H1 (cell line): ENCODE results near the gene EIF2A. TPM values are rescaled to one million over a fixed set of nuclear protein-coding genes. Genes with fewer than 3 reads are reported as not detected.

Experiments used
- CTCF ChIA-PET: fragments of 300-600 bp; sonication (Branson Sonifier 250); formaldehyde crosslinking; loops from one replicate; lab custom pipeline; 2021; ENCODE audit not compliant: partially characterized antibody; lab: Charles Lee
- POLR2A ChIA-PET: fragments of 300-600 bp; sonication (Branson Sonifier 250); formaldehyde crosslinking; loops from one replicate; lab custom pipeline; 2021; ENCODE audit warnings: inconsistent platforms; ENCODE audit not compliant: partially characterized antibody; lab: Charles Lee
- DNase-seq, 2 experiments: peaks; one replicate each; pipeline versions ENCODE4 v3.0.0 to v3.0.0-alpha.2; 2010 to 2022; ENCODE audit warnings: low spot score in 2 of 2, low read depth in 1 of 2, mixed read lengths in 1 of 2
- FAIRE-seq: peaks from 2 replicates; lab custom pipeline; 2011; peaks lifted over from hg19 to GRCh38; lab: Jason Lieb, UNC
- H2AFZ ChIP-seq: 2 replicates; pipeline ENCODE4 v1.8.1; 2012; ENCODE audit warnings: low read length, inconsistent platforms
- H2AK5ac ChIP-seq: 2 replicates; pipeline ENCODE4 v1.6.1; 2013; ENCODE audit warnings: low read depth, low read length
- H2BK120ac ChIP-seq: replicated peaks from 2 replicates; pipeline ENCODE3; 2013; ENCODE audit warnings: low read depth, low read length, inconsistent platforms
- H2BK12ac ChIP-seq: 2 replicates; pipeline ENCODE4 v1.6.1; 2013; ENCODE audit warnings: low read depth, low read length
- H2BK15ac ChIP-seq: 2 replicates; pipeline ENCODE4 v1.6.1; 2013; ENCODE audit warnings: low read length
- H2BK20ac ChIP-seq: 2 replicates; pipeline ENCODE4 v1.6.1; 2013; ENCODE audit warnings: low read length
- H2BK5ac ChIP-seq: 2 replicates; pipeline ENCODE4 v1.6.1; 2013; ENCODE audit warnings: low read depth, low read length
- H3K14ac ChIP-seq: 2 replicates; pipeline ENCODE4 v1.6.1; 2013; ENCODE audit warnings: inconsistent platforms; ENCODE audit not compliant: insufficient read length
- H3K18ac ChIP-seq: 2 replicates; pipeline ENCODE4 v1.6.1; 2013; ENCODE audit warnings: low read length; ENCODE audit errors: extremely low read depth
- H3K23ac ChIP-seq: 2 replicates; pipeline ENCODE4 v1.6.1; 2013; ENCODE audit warnings: inconsistent platforms; ENCODE audit not compliant: insufficient read length
- H3K23me2 ChIP-seq: 2 replicates; pipeline ENCODE4 v1.6.1; 2013; ENCODE audit warnings: low read depth, low read length
- H3K27ac ChIP-seq: 2 replicates; pipeline ENCODE4 v1.6.1; 2011; ENCODE audit warnings: low read depth, low read length, inconsistent platforms
- H3K27me3 ChIP-seq, 4 experiments: replicated peaks in 1 of 4; 1 replicate in 1 of 4; 2 replicates in 3 of 4; pipeline versions ENCODE4 v1.6.1 to v1.8.1; 2011 to 2013; ENCODE audit warnings: low read length in 3 of 4, mild to moderate bottlenecking in 3 of 4, inconsistent platforms in 2 of 4, mixed read lengths in 2 of 4, moderate library complexity in 1 of 4; ENCODE audit not compliant: control insufficient read depth in 3 of 4, insufficient read depth in 3 of 4; ENCODE audit errors: extremely low read depth in 1 of 4
- H3K36me3 ChIP-seq, 4 experiments: 2 replicates each; pipeline versions ENCODE4 v1.6.1 to v1.8.1; 2011 to 2013; ENCODE audit warnings: mild to moderate bottlenecking in 4 of 4, low read length in 3 of 4, moderate library complexity in 2 of 4, control low read depth in 1 of 4, inconsistent platforms in 1 of 4; ENCODE audit not compliant: insufficient read depth in 4 of 4, control insufficient read depth in 2 of 4
- H3K4ac ChIP-seq: replicated peaks from 2 replicates; pipeline ENCODE3; 2013; ENCODE audit warnings: low read length, low read depth, mixed read lengths, inconsistent platforms; ENCODE audit not compliant: insufficient read length
- H3K4me1 ChIP-seq, 4 experiments: replicated peaks in 1 of 4; 1 replicate in 1 of 4; 2 replicates in 3 of 4; pipeline versions ENCODE4 v1.6.1 to v1.8.1; 2011 to 2013; ENCODE audit warnings: low read length in 3 of 4, inconsistent platforms in 2 of 4, mixed read lengths in 1 of 4; ENCODE audit not compliant: insufficient read depth in 4 of 4, control insufficient read depth in 3 of 4
- H3K4me2 ChIP-seq, 2 experiments: 2 replicates each; pipeline versions ENCODE4 v1.6.1 to v1.8.1; 2011 to 2013; ENCODE audit warnings: low read depth in 2 of 2, low read length in 2 of 2, control low read depth in 1 of 2, inconsistent platforms in 1 of 2, mild to moderate bottlenecking in 1 of 2; ENCODE audit not compliant: insufficient read depth in 1 of 2
- H3K4me3 ChIP-seq, 4 experiments: fragments of 200-600, 300-600 bp in 1 of 4; sonication (generic), shearing (Covaris generic), sonication (Bioruptor Twin) in 1 of 4; 2 replicates each; pipeline versions ENCODE4 v1.5.1 to v1.8.1; 2011 to 2016; ENCODE audit warnings: low read length in 4 of 4, low read depth in 3 of 4, control low read depth in 2 of 4, inconsistent platforms in 2 of 4, mild to moderate bottlenecking in 2 of 4, mixed read lengths in 1 of 4, moderate library complexity in 1 of 4; ENCODE audit not compliant: insufficient read depth in 2 of 4; ENCODE audit errors: extremely low read depth in 1 of 4
- H3K56ac ChIP-seq: replicated peaks from 2 replicates; pipeline ENCODE3; 2013; ENCODE audit warnings: low read depth, mild to moderate bottlenecking, mixed read lengths, low read length, inconsistent platforms; ENCODE audit not compliant: insufficient read length
- H3K79me1 ChIP-seq: 2 replicates; pipeline ENCODE4 v1.6.1; 2013; ENCODE audit warnings: low read depth, low read length, control low read depth
- H3K79me2 ChIP-seq, 2 experiments: 2 replicates each; pipeline versions ENCODE4 v1.6.1 to v1.8.1; 2012 to 2013; ENCODE audit warnings: low read length in 2 of 2, mild to moderate bottlenecking in 2 of 2, inconsistent platforms in 1 of 2; ENCODE audit not compliant: insufficient read depth in 2 of 2, control insufficient read depth in 1 of 2
- H3K9ac ChIP-seq, 4 experiments: replicated peaks in 1 of 4; 1 replicate in 1 of 4; 2 replicates in 3 of 4; pipeline versions ENCODE4 v1.6.1 to v1.8.1; 2011 to 2013; ENCODE audit warnings: low read depth in 3 of 4, low read length in 3 of 4, control low read depth in 2 of 4, mild to moderate bottlenecking in 2 of 4, moderate library complexity in 2 of 4, inconsistent platforms in 1 of 4; ENCODE audit errors: extremely low read depth in 1 of 4
- H3K9me3 ChIP-seq, 2 experiments: 2 replicates each; pipeline versions ENCODE4 v1.6.1 to v1.8.1; 2012 to 2013; ENCODE audit warnings: mild to moderate bottlenecking in 2 of 2, moderate library complexity in 2 of 2, control low read depth in 1 of 2, inconsistent platforms in 1 of 2, low read depth in 1 of 2, low read length in 1 of 2, mixed read lengths in 1 of 2; ENCODE audit not compliant: insufficient read depth in 2 of 2
- H4K20me1 ChIP-seq, 2 experiments: replicated peaks in 1 of 2; 2 replicates each; pipeline versions ENCODE3 to v1.8.1; 2011 to 2013; ENCODE audit warnings: inconsistent platforms in 2 of 2, low read length in 2 of 2, mild to moderate bottlenecking in 1 of 2; ENCODE audit not compliant: insufficient read depth in 2 of 2, control insufficient read depth in 1 of 2
- H4K5ac ChIP-seq: 2 replicates; pipeline ENCODE4 v1.6.1; 2013; ENCODE audit warnings: low read length, low read depth, mixed read lengths, inconsistent platforms; ENCODE audit not compliant: insufficient read length
- H4K8ac ChIP-seq: 2 replicates; pipeline ENCODE4 v1.8.0; 2013; ENCODE audit warnings: mild to moderate bottlenecking, moderate library complexity, low read length, inconsistent platforms; ENCODE audit not compliant: insufficient read depth; ENCODE audit errors: extremely low read depth
- H4K91ac ChIP-seq: replicated peaks from 2 replicates; pipeline ENCODE3; 2013; ENCODE audit warnings: low read length, mixed read lengths, inconsistent platforms; ENCODE audit not compliant: insufficient read length
- BACH1 ChIP-seq: IDR thresholded peaks from 2 replicates; pipeline ENCODE4 v1.6.1; 2012; ENCODE audit warnings: low read length, improper control_type of control experiment
- EP300 ChIP-seq, 2 experiments: IDR thresholded peaks; 1 replicate in 1 of 2; 2 replicates in 1 of 2; pipeline ENCODE4 v1.6.1; 2011 to 2012; ENCODE audit warnings: low read depth in 2 of 2, low read length in 2 of 2, mild to moderate bottlenecking in 2 of 2, borderline replicate concordance in 1 of 2, inconsistent platforms in 1 of 2, moderate library complexity in 1 of 2
- JUN ChIP-seq: IDR thresholded peaks from 2 replicates; pipeline ENCODE4 v1.6.1; 2011; ENCODE audit warnings: low read depth, mild to moderate bottlenecking, improper control_type of control experiment, low read length
- KDM4A ChIP-seq: IDR thresholded peaks from one replicate; pipeline ENCODE4 v1.7.1; 2012; ENCODE audit warnings: low read depth, mild to moderate bottlenecking, moderate library complexity, low read length, inconsistent platforms; ENCODE audit not compliant: severe bottlenecking
- RFX5 ChIP-seq: IDR thresholded peaks from 2 replicates; pipeline ENCODE4 v1.6.1; 2011; ENCODE audit warnings: low read depth, low read length, improper control_type of control experiment, borderline replicate concordance
- RNF2 ChIP-seq: fragments of 200-900, 300-1000 bp; sonication (generic); IDR thresholded peaks from 2 replicates; pipeline ENCODE4 v1.7.1; 2016; ENCODE audit warnings: borderline replicate concordance, low read depth, mild to moderate bottlenecking, antibody characterized with exemption, low read length; ENCODE audit not compliant: poor library complexity, severe bottlenecking; ENCODE audit errors: missing control alignments
- SAP30 ChIP-seq: fragments of 300-600 bp; sonication (generic); IDR thresholded peaks from 2 replicates; pipeline ENCODE4 v1.7.1; 2012; ENCODE audit warnings: low read length, moderate library complexity, mild to moderate bottlenecking, inconsistent platforms; ENCODE audit not compliant: insufficient read depth, insufficient replicate concordance
- SP2 ChIP-seq: IDR thresholded peaks from 2 replicates; pipeline ENCODE4 v1.6.1; 2012; ENCODE audit warnings: mild to moderate bottlenecking, low read length, inconsistent platforms
- SRF ChIP-seq: IDR thresholded peaks from 2 replicates; pipeline ENCODE4 v1.6.1; 2011; ENCODE audit warnings: mild to moderate bottlenecking, low read depth, low read length, moderate library complexity
- SUZ12 ChIP-seq: fragments of 200-600 bp; sonication (generic); IDR thresholded peaks from 2 replicates; pipeline ENCODE4 v1.6.1; 2012; ENCODE audit warnings: mild to moderate bottlenecking, inconsistent platforms, low read length, moderate library complexity, mixed read lengths
- TAF1 ChIP-seq: IDR thresholded peaks from 2 replicates; pipeline ENCODE4 v1.6.1; 2011; ENCODE audit warnings: mild to moderate bottlenecking, low read depth, low read length
- ZNF274 ChIP-seq: IDR thresholded peaks from 2 replicates; pipeline ENCODE4 v1.7.0; 2012; ENCODE audit warnings: low read length, borderline replicate concordance; ENCODE audit errors: extremely low read depth
- WGBS, 2 experiments: shearing (Covaris generic) in 1 of 2; methylation state at CpG; one replicate each; pipeline versions ENCODE4 v1.1.6 to v1.1.7; 2013 to 2015; ENCODE audit warnings: low lambda C conversion rate in 2 of 2, mixed read lengths in 2 of 2, inconsistent platforms in 1 of 2, low coverage in 1 of 2, missing lambda C conversion rate in 1 of 2; ENCODE audit not compliant: insufficient replicate concordance in 2 of 2, insufficient coverage in 1 of 2, insufficient read length in 1 of 2; ENCODE audit errors: extremely low coverage in 1 of 2, missing lambda C conversion rate in 1 of 2; 5-methylcytosine and 5-hydroxymethylcytosine counted together
- polyA plus RNA-seq, 7 experiments: library from polyadenylated mRNA; depleted of rRNA in 3 of 7; stranded (reverse) in 5 of 7; unstranded in 2 of 7; fragments of >200 nt in 5 of 7; fragments of 200-250 nt in 2 of 7; gene quantifications; 1 replicate in 5 of 7; 2 replicates in 1 of 7; 4 replicates in 1 of 7; pipeline versions ENCODE4 v1.2.1 to v1.2.3, GENCODE V29; 2011 to 2013; ENCODE audit warnings: missing spikeins in 2 of 7, mixed read lengths in 2 of 7
- total RNA-seq: library from RNA; stranded (reverse); fragmentation: NEBNext Ultra II Directional; extraction: Animal tissue kit (Norgen Biotek cat#: 25700); gene quantifications from 2 replicates; pipeline ENCODE4 v1.2.1, GENCODE V29; 2021
- TF ChIP-seq, protein P1 (sequence below): IDR thresholded peaks from 2 replicates; pipeline ENCODE4 v1.6.1; 2012; ENCODE audit warnings: inconsistent platforms

The EIF2A gene
- total and polyA plus RNA-seq, 2 of the 8 experiments (the other 6 are each of a cell fraction or from before 2014, with no cell fraction given) = 59.3 to 91.6 TPM

DNA sequence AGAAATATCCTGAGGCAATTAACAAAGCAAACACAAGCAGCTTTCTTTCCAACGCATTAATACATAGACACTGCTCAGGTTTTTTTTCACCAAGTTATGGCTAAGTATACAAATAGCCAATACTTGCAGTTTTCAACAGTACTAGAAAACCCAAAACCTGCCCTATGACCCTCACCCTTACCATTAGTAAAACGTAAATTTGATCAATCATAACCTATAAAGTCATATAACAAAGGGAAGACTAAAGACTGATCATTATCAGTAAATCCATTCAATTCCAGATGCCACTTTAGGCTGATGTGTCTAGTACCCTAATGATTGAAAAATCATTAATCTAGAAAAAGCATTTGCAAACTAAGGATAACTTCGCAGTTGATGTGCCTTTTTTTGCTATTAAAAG, 3.5 kb upstream of the EIF2A start:
- no peak overlapping the region for H2BK120ac ChIP-seq
- CTCF ChIA-PET = interaction anchor here (0.5 to 1.5 kb wide), 4 partner anchors 30 to 158 kb away, joined by 3 to 4 read pairs (median 4); no protein-coding TSS in a partner anchor
- no peak overlapping the region for H3K4ac ChIP-seq
- H4K91ac ChIP-seq = no peak overlapping the region
- H3K27ac ChIP-seq = no peak overlapping the region
- no peak overlapping the region for H2BK20ac ChIP-seq
- H3K23me2 ChIP-seq = no peaks in the 10 kb centered on the region; the same call in 1 of the 2 replicates
- no peak overlapping the region for H2BK12ac ChIP-seq
- no peak overlapping the region for H3K23ac ChIP-seq
- H3K56ac ChIP-seq = no peak overlapping the region
- H3K14ac ChIP-seq = no peak overlapping the region
- DNase-seq = no peak
- H3K18ac ChIP-seq = no peak overlapping the region
- no peak overlapping the region for H3K9ac ChIP-seq
- H3K79me1 ChIP-seq = no peaks in the 10 kb centered on the region; the same call in 1 of the 2 replicates
- no peak overlapping the region for H3K4me3 ChIP-seq
- H2AK5ac ChIP-seq = no peak overlapping the region
- H3K36me3 ChIP-seq = peaks cover 4 to 36% (median 12%) of the 10 kb centered on the region in 4 experiments; a peak in 6 of 8 replicates
- POLR2A ChIA-PET = interaction anchor here (1.7 kb wide), 1 partner anchor 13 kb away, joined by 3 read pairs; no protein-coding TSS in a partner anchor
- H3K79me2 ChIP-seq = peaks cover 0 to 54% of the 10 kb centered on the region in 2 experiments; a peak in 3 of 4 replicates
- H2BK5ac ChIP-seq = no peak overlapping the region
- H4K8ac ChIP-seq = no peak overlapping the region
- no peaks in the 10 kb centered on the region for H3K27me3 ChIP-seq
- H2BK15ac ChIP-seq = no peak overlapping the region
- no peaks in the 10 kb centered on the region for H3K9me3 ChIP-seq
- peaks cover 3% of the 10 kb centered on the region in 2 experiments for H4K20me1 ChIP-seq
- no peaks in the 10 kb centered on the region; a peak in 2 of 7 replicates for H3K4me1 ChIP-seq
- no peak overlapping the region for H3K4me2 ChIP-seq
- H2AFZ ChIP-seq = no peak overlapping the region
- no peak overlapping the region for H4K5ac ChIP-seq
- WGBS, 2 experiments = 88% methylated on average over 3 of the region's 3 CpGs; no CpG with 5 or more reads in 1 of the 2 experiments
- FAIRE-seq = no peak
- no peak for TF ChIP-seq SRF
- TF ChIP-seq EP300 (IDR thresholded peaks at IDR 0.05; ENCODE audit: borderline replicate concordance in 1 of 2, low read depth in 2 of 2, low read length in 2 of 2) = no peak
- no peak for TF ChIP-seq TAF1
- no peak for TF ChIP-seq RFX5
- no peak for TF ChIP-seq BACH1
- TF ChIP-seq KDM4A = no peak
- no peak for TF ChIP-seq SUZ12
- TF ChIP-seq, protein P1, sequence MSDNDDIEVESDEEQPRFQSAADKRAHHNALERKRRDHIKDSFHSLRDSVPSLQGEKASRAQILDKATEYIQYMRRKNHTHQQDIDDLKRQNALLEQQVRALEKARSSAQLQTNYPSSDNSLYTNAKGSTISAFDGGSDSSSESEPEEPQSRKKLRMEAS = no peak
- no peak for TF ChIP-seq RNF2
- no peak for TF ChIP-seq SAP30
- TF ChIP-seq SP2 = no peak
- TF ChIP-seq ZNF274 = no peak
- TF ChIP-seq JUN = no peak
